Measurements from ENCODE around the gene CELF6. TPM values are rescaled to one million over a fixed set of nuclear protein-coding genes. Genes with fewer than 3 reads are reported as not detected.

CELF6 gene
- total and polyA plus RNA-seq, 7 donors, result 2.1 to 5.8 (median 3.1) TPM; not detected in 2

- no peaks in the 10 kb centered on the region for H3K4me1 ChIP-seq
- no peaks in the 10 kb centered on the region for H3K27me3 ChIP-seq
- WGBS, 2 donors, result 95 to 98% methylated on average over 3 of the region's 3 CpGs
- no peak for TF ChIP-seq CTCF (IDR thresholded peaks at IDR 0.05)
- TF ChIP-seq POLR2A (IDR thresholded peaks at IDR 0.05), result no peak
- TF ChIP-seq POLR2AphosphoS5 (IDR thresholded peaks at IDR 0.05), result no peak
- no peak for TF ChIP-seq EP300 (IDR thresholded peaks at IDR 0.05)
- H3K4me3 ChIP-seq, result no peak overlapping the region
- no peaks in the 10 kb centered on the region for H3K9me3 ChIP-seq
- no peak overlapping the region for H3K27ac ChIP-seq
- intact Hi-C loops (cut with DNase I), result no loop called here
- H3K36me3 ChIP-seq, result peaks cover 14 to 77% (median 58%) of the 10 kb centered on the region in 4 donors
- no peak for DNase-seq
Measured at GRCh38 chr15:72345806-72346205, 25.8 kb upstream of the CELF6 start.

- Histone ChIP-seq H3K4me1 (peaks cover 0 to under 1% (median under 1%) of the 10 kb centered on the region in 4 donors), H3K27me3 (no peaks in the 10 kb centered on the region), H3K9me3 (no peaks in the 10 kb centered on the region), H3K4me3 (no peak overlapping the region), H3K36me3 (peaks cover 14 to 72% (median 52%) of the 10 kb centered on the region in 4 donors), H3K27ac (no peak overlapping the region)
- no peak for TF ChIP-seq EP300 (IDR thresholded peaks at IDR 0.05)
- TF ChIP-seq POLR2AphosphoS5 (IDR thresholded peaks at IDR 0.05), result no peak
- no peak for TF ChIP-seq CTCF (IDR thresholded peaks at IDR 0.05)
- TF ChIP-seq POLR2A (IDR thresholded peaks at IDR 0.05), result no peak
- intact Hi-C loops (cut with DNase I), result no loop called here
- WGBS, 2 donors, result 87 to 91% methylated on average over 7 of the region's 7 CpGs
- no peak for DNase-seq
Measured at GRCh38 chr15:72345280-72345679, 25.3 kb upstream of the CELF6 start.

GRCh38 chr15:72344602-72345001, 24.6 kb upstream of the CELF6 start:
- TF ChIP-seq CTCF (IDR thresholded peaks at IDR 0.05) (no peak), POLR2A (IDR thresholded peaks at IDR 0.05) (no peak), EP300 (IDR thresholded peaks at IDR 0.05) (no peak), POLR2AphosphoS5 (IDR thresholded peaks at IDR 0.05) (no peak)
- H3K36me3 ChIP-seq, result peaks cover 14 to 66% (median 48%) of the 10 kb centered on the region in 4 donors
- no peak overlapping the region for H3K27ac ChIP-seq
- DNase-seq, result no peak
- H3K4me1 ChIP-seq, result peaks cover 0 to 7% (median 6%) of the 10 kb centered on the region in 4 donors
- intact Hi-C loops (cut with DNase I), result no loop called here
- H3K27me3 ChIP-seq, result no peaks in the 10 kb centered on the region
- WGBS, 2 donors, result 95 to 97% methylated on average over 1 of the region's 1 CpG
- no peaks in the 10 kb centered on the region for H3K9me3 ChIP-seq
- H3K4me3 ChIP-seq, result no peak overlapping the region

- no peaks in the 10 kb centered on the region for H3K27me3 ChIP-seq
- intact Hi-C loops (cut with DNase I), result no loop called here
- H3K9me3 ChIP-seq, result no peaks in the 10 kb centered on the region
- no peak overlapping the region for H3K27ac ChIP-seq
- peaks cover 2 to 46% (median 30%) of the 10 kb centered on the region in 4 donors for H3K36me3 ChIP-seq
- H3K4me1 ChIP-seq, result peaks cover 0 to 21% (median 19%) of the 10 kb centered on the region in 4 donors
- no peak for DNase-seq
- H3K4me3 ChIP-seq, result no peak overlapping the region
- TF ChIP-seq CTCF (IDR thresholded peaks at IDR 0.05) (peak in 1 of 4 experiments; percentile 14), EP300 (IDR thresholded peaks at IDR 0.05) (no peak)
- 76 to 78% methylated on average over 11 of the region's 11 CpGs for WGBS, 2 donors
Measured at GRCh38 chr15:72342385-72342784, 22.4 kb upstream of the CELF6 start.

- TF ChIP-seq POLR2A (IDR thresholded peaks at IDR 0.05), result no peak
- no peak for TF ChIP-seq POLR2AphosphoS5 (IDR thresholded peaks at IDR 0.05)
- no peak for TF ChIP-seq EP300 (IDR thresholded peaks at IDR 0.05)
- no peak for TF ChIP-seq CTCF (IDR thresholded peaks at IDR 0.05)
- Histone ChIP-seq H3K36me3 (peaks cover 0 to 40% (median 22%) of the 10 kb centered on the region in 4 donors), H3K27me3 (no peaks in the 10 kb centered on the region), H3K9me3 (no peaks in the 10 kb centered on the region), H3K27ac (no peak overlapping the region), H3K4me3 (no peak overlapping the region), H3K4me1 (peaks cover 0 to 21% (median 19%) of the 10 kb centered on the region in 4 donors)
- WGBS, 2 donors, result 88 to 91% methylated on average over 6 of the region's 6 CpGs
- intact Hi-C loops (cut with DNase I), result no loop called here
- no peak for DNase-seq
Measured at GRCh38 chr15:72341361-72341760, 21.4 kb upstream of the CELF6 start.

Measured in sigmoid colon (tissue), 7 donors.